K562 (cell line): ENCODE results near the gene UTP11. TPM values are rescaled to one million over a fixed set of nuclear protein-coding genes. Genes with fewer than 3 reads are reported as not detected.

Experiments used
- ATAC-seq: fragments of 200-7000 bp; cut with Tn5 transposase; 3 replicates; pipeline ENCODE4 v1.9.1; 2020; ENCODE audit warnings: moderate library complexity
- BruUV-seq: library from RNA; stranded (reverse); fragments of 400-500 nt; replicated peaks from 2 replicates; lab custom pipeline; 2021; lab: Mats Ljungman, UMichigan
- CTCF ChIA-PET: fragments of 300-600 bp; formaldehyde crosslinking; extraction: SDS; loops from one replicate; lab custom pipeline; 2021; ENCODE audit warnings: low intra/inter-chr PET ratio; lab: Yijun Ruan, JAX
- POLR2A ChIA-PET: fragments of 300-600, 350-650 bp; sonication (Branson Sonifier 250); formaldehyde crosslinking; extraction: SDS; loops from one replicate; lab custom pipeline; 2021; ENCODE audit warnings: antibody characterized with exemption, inconsistent platforms; lab: Yijun Ruan, JAX
- DNase-seq, 4 experiments: peaks; one replicate each; pipeline versions ENCODE4 v3.0.0 to v3.0.0-alpha.2; 2011 to 2018; ENCODE audit warnings: low spot score in 3 of 4, mixed read lengths in 3 of 4; ENCODE audit errors: extremely low read depth in 1 of 4
- FAIRE-seq: peaks from 2 replicates; lab custom pipeline; 2011; peaks lifted over from hg19 to GRCh38; lab: Jason Lieb, UNC
- H2AFZ ChIP-seq: 2 replicates; pipeline ENCODE4 v1.6.0; 2011; ENCODE audit warnings: low read depth, low read length, control low read depth, inconsistent platforms
- H3K27ac ChIP-seq: fragments of 200-600 bp; 3 replicates; pipeline ENCODE4 v1.8.0; 2011; ENCODE audit warnings: low read depth, mild to moderate bottlenecking, control low read depth, inconsistent platforms, low read length, moderate library complexity, mixed read lengths; ENCODE audit errors: extremely low read depth
- H3K27me3 ChIP-seq, 2 experiments: fragments of 300-600 bp in 1 of 2; 2 replicates in 1 of 2; 3 replicates in 1 of 2; pipeline versions ENCODE4 v1.6.0 to v1.8.0; 2011; ENCODE audit warnings: inconsistent platforms in 2 of 2, low read length in 2 of 2, mild to moderate bottlenecking in 1 of 2, mixed read lengths in 1 of 2, moderate library complexity in 1 of 2; ENCODE audit not compliant: control insufficient read depth in 2 of 2, insufficient read depth in 2 of 2
- H3K36me3 ChIP-seq: fragments of 300-600 bp; 3 replicates; pipeline ENCODE4 v1.8.0; 2011; ENCODE audit warnings: mild to moderate bottlenecking, low read length, inconsistent platforms; ENCODE audit not compliant: control insufficient read depth, insufficient read depth
- H3K4me1 ChIP-seq, 2 experiments: fragments of 200-600 bp in 1 of 2; replicated peaks in 1 of 2; 2 replicates in 1 of 2; 3 replicates in 1 of 2; pipeline versions ENCODE4 v1.5.1 to v1.8.0; 2011; ENCODE audit warnings: inconsistent platforms in 2 of 2, low read length in 2 of 2, mild to moderate bottlenecking in 1 of 2, mixed read lengths in 1 of 2, moderate library complexity in 1 of 2; ENCODE audit not compliant: control insufficient read depth in 2 of 2, insufficient read depth in 2 of 2
- H3K4me2 ChIP-seq: 2 replicates; pipeline ENCODE4 v1.6.1; 2011; ENCODE audit warnings: low read length, control low read depth, inconsistent platforms, mixed read lengths; ENCODE audit not compliant: insufficient read depth
- H3K4me3 ChIP-seq: fragments of 200-600 bp; sonication (generic), shearing (Covaris generic); 2 replicates; pipeline ENCODE4 v1.5.1; 2016; ENCODE audit warnings: control low read depth, inconsistent platforms
- H3K79me2 ChIP-seq: fragments of 200-600 bp; 3 replicates; pipeline ENCODE4 v1.8.0; 2011; ENCODE audit warnings: low read length, inconsistent platforms; ENCODE audit not compliant: control insufficient read depth, insufficient read depth
- H3K9ac ChIP-seq, 2 experiments: 2 replicates each; pipeline versions ENCODE4 v1.6.0 to v1.6.1; 2011; ENCODE audit warnings: low read depth in 2 of 2, low read length in 2 of 2, control low read depth in 1 of 2, inconsistent platforms in 1 of 2, mild to moderate bottlenecking in 1 of 2, mixed read lengths in 1 of 2; ENCODE audit not compliant: insufficient read depth in 1 of 2
- H3K9me1 ChIP-seq: one replicate; pipeline ENCODE4 v1.6.0; 2011; ENCODE audit warnings: inconsistent platforms, mild to moderate bottlenecking, low read length, moderate library complexity; ENCODE audit not compliant: control insufficient read depth, insufficient read depth
- H3K9me3 ChIP-seq: replicated peaks from 2 replicates; pipeline ENCODE4 v1.5.1; 2011; ENCODE audit warnings: low read depth, low read length, inconsistent platforms; ENCODE audit not compliant: control insufficient read depth, insufficient read depth
- H4K20me1 ChIP-seq: replicated peaks from 2 replicates; pipeline ENCODE4 v1.6.1; 2011; ENCODE audit warnings: low read length, inconsistent platforms, mixed read lengths; ENCODE audit not compliant: control insufficient read depth, insufficient read depth
- ARID1B ChIP-seq: fragments of 450-650 bp; IDR thresholded peaks from 2 replicates; pipeline ENCODE4 v1.6.1; 2016; ENCODE audit warnings: antibody characterized with exemption, mild to moderate bottlenecking, inconsistent platforms
- ATF1 ChIP-seq, 2 experiments: fragments of 450-650 bp in 1 of 2; IDR thresholded peaks; 2 replicates each; pipeline ENCODE4 v1.6.1; 2016; ENCODE audit warnings: missing compliant biosample characterization in 1 of 2, missing genetic modification characterization in 1 of 2
- KLF6 ChIP-seq: fragments of 250-450 bp; sonication (Bioruptor Pico); IDR thresholded peaks from 2 replicates; pipeline ENCODE4 v1.4.0; 2020; ENCODE audit warnings: mild to moderate bottlenecking, moderate library complexity, borderline replicate concordance
- MCM3 ChIP-seq: fragments of 450-650 bp; IDR thresholded peaks from 2 replicates; pipeline ENCODE4 v1.6.1; 2016
- RBFOX2 ChIP-seq: fragments of 200-400 bp; formaldehyde crosslinking; IDR thresholded peaks from 2 replicates; pipeline ENCODE4 v1.6.1; 2017; ENCODE audit warnings: low read depth, mild to moderate bottlenecking, low read length, moderate library complexity
- WGBS: fragments of 100-300 bp; shearing (Covaris generic); methylation state at CpG from one replicate; pipeline ENCODE4 v1.1.6; 2016; ENCODE audit warnings: low coverage, mixed read lengths; ENCODE audit not compliant: insufficient coverage; ENCODE audit errors: missing lambda C conversion rate; 5-methylcytosine and 5-hydroxymethylcytosine counted together
- in situ Hi-C: fragments of 300-500 bp; cut with MboI; formaldehyde crosslinking; loops from 4 replicates; pipeline ENCODE4 v1.15.0; 2018; ENCODE audit warnings: inconsistent platforms, mixed read lengths
- intact Hi-C: fragments of 100-400 bp; cut with micrococcal nuclease; formaldehyde crosslinking; loops from 2 replicates; pipeline ENCODE4 v1.14.2; 2022
- polyA plus RNA-seq, 8 experiments: library from polyadenylated mRNA; depleted of rRNA in 4 of 8; stranded (reverse) in 5 of 8; unstranded in 3 of 8; fragments of >200 nt; fragmentation: Nextera tagmentation in 2 of 8; fragmentation: Illumina TruSeq in 1 of 8; extraction: Ambion mirVana in 2 of 8; extraction: Trizol in 1 of 8; gene quantifications; 2 replicates each; pipeline versions ENCODE4 v1.2.1 to v1.2.3, GENCODE V29; 2011 to 2014; ENCODE audit warnings: inconsistent platforms in 1 of 8, missing spikeins in 1 of 8
- total RNA-seq, 7 experiments: library from RNA; depleted of rRNA in 6 of 7; stranded (reverse); fragments of >200 nt in 6 of 7; fragmentation: Illumina TruSeq in 2 of 7; extraction: Trizol in 2 of 7; gene quantifications; 2 replicates each; pipeline versions ENCODE4 v1.2.1 to v1.2.3, GENCODE V29; 2011 to 2021; ENCODE audit warnings: low replicate concordance in 1 of 7

Gene UTP11
- total and polyA plus RNA-seq, 9 of the 15 experiments (the other 6 are each of a cell fraction or from before 2014, with no cell fraction given), result 91.1 to 378 (median 221) TPM

GRCh38 chr1:38020396-38020795 lies 7.9 kb downstream of the UTP11 start:
- intact Hi-C loops, result no loop called here

DNA sequence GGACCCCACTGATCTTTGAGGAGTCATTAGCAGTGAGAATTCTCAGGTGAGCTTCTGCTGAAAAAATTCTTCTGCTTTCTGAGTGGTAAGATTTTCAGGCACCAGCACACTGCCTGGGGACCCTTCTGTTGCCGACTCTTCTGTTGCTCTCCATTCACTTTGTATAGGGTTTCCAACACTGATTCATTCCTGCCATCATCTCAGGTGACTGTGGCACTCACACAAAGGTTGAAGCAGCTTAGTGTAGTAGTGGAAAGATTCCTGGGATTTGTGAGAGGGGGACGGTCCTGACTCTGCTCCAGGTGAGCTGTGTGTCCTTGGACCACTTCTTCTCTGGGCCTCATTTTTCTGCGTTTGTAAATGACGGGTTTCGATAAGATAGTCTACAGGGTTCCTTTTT lies 9.4 kb downstream of the UTP11 start:
- ATAC-seq, result no peak
- intact Hi-C loops (no loop called here), in situ Hi-C loops (no loop called here)
- CTCF ChIA-PET, result no interaction called here
- POLR2A ChIA-PET, result interaction anchor here (0.6 to 7.5 kb wide), 3 partner anchors 10 to 26 kb away, joined by 3 to 71 read pairs (median 5); partner anchors contain the start of gene UTP11
- H2AFZ ChIP-seq, result no peak overlapping the region
- H3K4me3 ChIP-seq, result no peak overlapping the region
- DNase-seq, result no peak
- WGBS, result 100% methylated on average over 5 of the region's 5 CpGs
- no peaks in the 10 kb centered on the region for H3K9me3 ChIP-seq
- H3K27ac ChIP-seq, result no peak overlapping the region
- peaks cover 24% of the 10 kb centered on the region for H3K79me2 ChIP-seq
- TF ChIP-seq MCM3 (no peak), RBFOX2 (peak; percentile 12; the same call in 1 of the 2 replicates)
- BruUV-seq, result no TSS peak
- H3K9me1 ChIP-seq, result no peaks in the 10 kb centered on the region
- H3K27me3 ChIP-seq, result no peaks in the 10 kb centered on the region
- H3K4me2 ChIP-seq, result no peak overlapping the region
- H4K20me1 ChIP-seq, result peaks cover 7% of the 10 kb centered on the region; the same call in 1 of the 2 replicates
- peaks cover 96% of the 10 kb centered on the region for H3K36me3 ChIP-seq
- no peak overlapping the region; a peak in 1 of 4 replicates for H3K9ac ChIP-seq
- FAIRE-seq, result no peak
- peaks cover 0 to under 1% of the 10 kb centered on the region in 2 experiments; a peak in 2 of 5 replicates for H3K4me1 ChIP-seq

More at GRCh38 chr1:38020396-38020795, 7.9 kb downstream of the UTP11 start:
- 0 out of 2 replicates have a peak, but pooled peaks cover under 1% of the 10 kb centered on the region for H4K20me1 ChIP-seq
- DNase-seq (no peak), ATAC-seq (no peak)
- peaks cover 96% of the 10 kb centered on the region for H3K36me3 ChIP-seq
- H3K9ac ChIP-seq, result no peak overlapping the region
- no peaks in the 10 kb centered on the region for H3K9me1 ChIP-seq
- no peaks in the 10 kb centered on the region for H3K27me3 ChIP-seq
- H3K4me1 ChIP-seq, result peaks cover 2 to 10% of the 10 kb centered on the region in 2 experiments; a peak in 3 of 5 replicates
- no peak overlapping the region for H2AFZ ChIP-seq
- no peak overlapping the region for H3K4me3 ChIP-seq
- CTCF ChIA-PET, result no interaction called here
- in situ Hi-C loops, result no loop called here
- WGBS, result 94% methylated on average over 2 of the region's 2 CpGs
- peaks cover 40% of the 10 kb centered on the region for H3K79me2 ChIP-seq
- no peaks in the 10 kb centered on the region for H3K9me3 ChIP-seq
- BruUV-seq, result no TSS peak
- TF ChIP-seq ARID1B (no peak), KLF6 (CRISPR knock-in tag) (no peak), ATF1 (CRISPR knock-in tag; IDR thresholded peaks at IDR 0.05) (no peak), ATF1 (tag; IDR thresholded peaks at IDR 0.05) (no peak)
- TF ChIP-seq, all 486 proteins: peak for 0
- no peak overlapping the region for H3K4me2 ChIP-seq
- no peak for FAIRE-seq
- POLR2A ChIA-PET, result interaction anchor here (0.6 to 7.5 kb wide), 4 partner anchors 9 to 805 kb away, joined by 3 to 71 read pairs (median 5); partner anchors contain the start of gene UTP11
- no peak overlapping the region for H3K27ac ChIP-seq
